Measurements from ENCODE around the gene USB1. TPM values are rescaled to one million over a fixed set of nuclear protein-coding genes. Genes with fewer than 3 reads are reported as not detected.

USB1 gene
- total and polyA plus RNA-seq, 11 donors: 20.3 to 61.9 (median 34.4) TPM

DNA sequence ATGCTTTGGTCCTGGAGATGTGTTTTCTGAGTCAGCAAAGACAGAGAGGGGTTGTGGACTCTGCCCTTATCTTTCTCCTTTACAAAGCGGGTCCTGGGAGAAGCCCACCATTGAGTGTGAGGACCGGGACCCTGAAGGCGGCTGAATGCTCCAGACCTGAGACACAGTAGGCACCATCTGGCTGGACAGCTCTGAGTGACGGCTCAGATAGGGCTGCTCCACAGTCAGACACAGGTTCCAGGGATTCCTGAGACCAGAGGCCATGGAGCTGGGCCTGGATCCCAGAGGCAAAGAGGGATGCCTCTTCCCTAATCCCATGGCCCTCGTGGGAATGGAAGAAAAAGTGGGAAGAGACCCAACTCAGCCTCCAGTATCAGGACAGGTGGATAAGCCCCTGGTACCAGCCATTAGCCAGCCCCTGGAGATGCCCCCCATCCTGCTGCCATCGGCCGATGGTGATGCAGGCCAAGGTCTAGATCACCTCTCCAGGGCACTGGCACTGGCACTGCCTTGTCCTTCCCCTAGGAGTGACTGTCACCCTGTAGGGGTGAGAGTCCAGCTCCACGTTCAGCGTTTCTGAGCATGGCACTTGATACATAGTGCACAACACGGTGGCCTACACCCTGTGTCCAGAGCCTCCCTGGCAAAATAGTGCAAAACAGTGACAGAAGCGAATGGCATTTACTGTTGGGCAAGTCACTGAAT lies 29.1 kb downstream of the USB1 start:
- WGBS, 4 donors: 37 to 56% (median 51%) methylated on average over 9 to 11 of the region's 11 CpGs
- Histone ChIP-seq H3K4me3 (no peak overlapping the region), H3K27ac (peak overlapping the region in 9 of 12 donors; percentile 17 to 99 (median 96)), H3K4me1 (peaks cover 22 to 94% (median 80%) of the 10 kb centered on the region in 12 donors), H3K36me3 (no peaks in the 10 kb centered on the region), H3K27me3 (peaks cover 0 to 21% (median 0%) of the 10 kb centered on the region in 9 donors), H3K9me3 (no peaks in the 10 kb centered on the region)
- intact Hi-C loops (cut with DNase I): loop anchor here in 1 of 10 donors (5.0 kb wide), 1 partner anchor 52 kb away; no protein-coding TSS in a partner anchor
- ATAC-seq (no peak), DNase-seq (peak in 1 of 5 donors; percentile 63)
- TF ChIP-seq, protein P1, sequence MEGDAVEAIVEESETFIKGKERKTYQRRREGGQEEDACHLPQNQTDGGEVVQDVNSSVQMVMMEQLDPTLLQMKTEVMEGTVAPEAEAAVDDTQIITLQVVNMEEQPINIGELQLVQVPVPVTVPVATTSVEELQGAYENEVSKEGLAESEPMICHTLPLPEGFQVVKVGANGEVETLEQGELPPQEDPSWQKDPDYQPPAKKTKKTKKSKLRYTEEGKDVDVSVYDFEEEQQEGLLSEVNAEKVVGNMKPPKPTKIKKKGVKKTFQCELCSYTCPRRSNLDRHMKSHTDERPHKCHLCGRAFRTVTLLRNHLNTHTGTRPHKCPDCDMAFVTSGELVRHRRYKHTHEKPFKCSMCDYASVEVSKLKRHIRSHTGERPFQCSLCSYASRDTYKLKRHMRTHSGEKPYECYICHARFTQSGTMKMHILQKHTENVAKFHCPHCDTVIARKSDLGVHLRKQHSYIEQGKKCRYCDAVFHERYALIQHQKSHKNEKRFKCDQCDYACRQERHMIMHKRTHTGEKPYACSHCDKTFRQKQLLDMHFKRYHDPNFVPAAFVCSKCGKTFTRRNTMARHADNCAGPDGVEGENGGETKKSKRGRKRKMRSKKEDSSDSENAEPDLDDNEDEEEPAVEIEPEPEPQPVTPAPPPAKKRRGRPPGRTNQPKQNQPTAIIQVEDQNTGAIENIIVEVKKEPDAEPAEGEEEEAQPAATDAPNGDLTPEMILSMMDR (IDR thresholded peaks at IDR 0.05): no peak
- no peak for TF ChIP-seq POLR2A (IDR thresholded peaks at IDR 0.05)

DNA sequence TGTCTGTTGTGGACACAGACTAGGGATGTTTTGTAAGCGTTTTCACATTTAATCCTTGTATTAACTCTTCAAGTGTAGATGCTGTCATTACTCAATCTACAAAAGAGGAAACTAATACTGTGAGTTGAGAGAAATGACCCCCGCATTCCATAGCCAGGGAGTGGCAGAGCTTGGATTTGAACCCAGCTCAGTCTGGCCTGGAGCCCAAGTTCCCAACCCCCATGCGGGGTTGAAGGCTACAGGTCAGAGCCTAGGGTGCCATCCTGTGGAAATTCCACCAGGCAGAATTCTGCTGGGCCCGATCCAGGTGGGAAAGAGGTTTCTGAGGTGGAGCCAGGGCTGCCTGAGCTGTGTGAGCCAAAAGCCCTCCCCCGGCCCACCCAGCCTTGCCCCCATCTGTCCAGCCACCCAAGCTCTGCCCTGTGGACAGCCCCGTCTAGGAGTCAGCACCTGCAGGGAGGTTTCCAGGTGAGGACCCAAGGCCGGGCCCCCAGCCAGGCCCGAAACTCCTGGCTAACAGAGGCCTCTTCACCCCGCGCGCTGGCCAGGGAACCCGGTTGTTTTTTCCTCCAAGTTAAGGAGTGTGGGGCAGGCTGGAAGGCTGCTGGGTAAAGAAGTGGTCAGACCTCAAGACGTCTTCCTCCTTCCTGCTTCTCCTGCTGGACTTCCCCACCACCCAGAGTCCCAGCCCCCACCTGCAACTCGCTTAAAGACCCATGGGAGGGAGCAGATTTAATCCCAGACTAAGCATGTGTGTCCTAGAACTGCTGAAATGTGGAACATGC lies 30.0 kb downstream of the USB1 start:
- intact Hi-C loops (cut with DNase I): loop anchor here in 1 of 10 donors (5.0 kb wide), 1 partner anchor 51 kb away; no protein-coding TSS in a partner anchor
- H3K36me3 ChIP-seq: no peaks in the 10 kb centered on the region
- H3K4me1 ChIP-seq: peaks cover 23 to 100% (median 84%) of the 10 kb centered on the region in 12 donors
- no peak overlapping the region for H3K4me3 ChIP-seq
- ATAC-seq: no peak
- H3K9me3 ChIP-seq: no peaks in the 10 kb centered on the region
- peaks cover 0 to 19% (median 0%) of the 10 kb centered on the region in 9 donors for H3K27me3 ChIP-seq
- DNase-seq: peak in 2 of 5 donors; percentile 25 to 42
- TF ChIP-seq POLR2A (IDR thresholded peaks at IDR 0.05): no peak
- TF ChIP-seq, protein P1 (IDR thresholded peaks at IDR 0.05): no peak
- H3K27ac ChIP-seq: peak overlapping the region in 11 of 12 donors; percentile 25 to 99 (median 93)
- 25 to 52% (median 37%) methylated on average over 6 to 14 of the region's 14 CpGs for WGBS, 4 donors

DNA sequence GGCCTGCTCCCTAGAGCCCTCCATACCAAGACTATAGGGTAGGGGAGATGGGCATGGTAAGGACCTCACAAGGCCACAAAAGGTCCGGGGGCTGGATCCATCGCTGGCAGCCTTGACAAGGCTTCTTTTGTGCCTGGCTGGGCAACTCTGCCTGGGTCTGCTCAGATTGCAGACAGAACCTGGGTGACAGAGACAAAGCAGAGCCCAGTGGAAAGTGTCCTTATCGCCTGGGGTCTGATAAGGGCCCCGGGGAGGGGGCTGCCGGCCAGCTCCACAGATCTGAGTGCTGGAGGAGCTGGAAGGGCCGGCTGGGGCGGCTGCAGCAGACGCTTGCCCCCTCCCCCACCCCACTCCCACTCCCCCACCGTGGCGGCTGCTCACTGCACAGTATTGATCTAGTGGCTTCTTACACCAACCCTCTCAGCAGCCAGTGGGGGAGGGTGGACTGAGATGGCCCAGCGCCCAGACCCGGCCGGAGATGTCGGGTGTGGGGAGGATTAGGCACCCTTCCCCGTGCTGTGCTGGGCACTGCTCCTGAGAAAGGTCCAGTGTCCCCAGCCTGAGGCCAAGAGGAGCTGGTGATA lies 31.6 kb downstream of the USB1 start:
- H3K27ac ChIP-seq: peak overlapping the region in 11 of 12 donors; percentile 3 to 99 (median 86)
- peaks cover 0 to 7% (median 0%) of the 10 kb centered on the region in 9 donors for H3K36me3 ChIP-seq
- peaks cover 0 to 3% (median 0%) of the 10 kb centered on the region in 9 donors for H3K27me3 ChIP-seq
- DNase-seq (peak; percentile 78 to 87 (median 86)), ATAC-seq (peak; percentile 82 to 86 (median 84))
- 9 to 32% (median 17%) methylated on average over 6 to 15 of the region's 15 CpGs for WGBS, 4 donors
- intact Hi-C loops (cut with DNase I): loop anchor here in 1 of 10 donors (5.0 kb wide), 1 partner anchor 49 kb away; no protein-coding TSS in a partner anchor
- TF ChIP-seq, protein P1 (IDR thresholded peaks at IDR 0.05): no peak
- TF ChIP-seq POLR2A (IDR thresholded peaks at IDR 0.05): no peak
- H3K4me3 ChIP-seq: peak overlapping the region in 1 of 12 donors; percentile 12
- H3K9me3 ChIP-seq: no peaks in the 10 kb centered on the region
- H3K4me1 ChIP-seq: peaks cover 23 to 96% (median 86%) of the 10 kb centered on the region in 12 donors

All from heart left ventricle (tissue), 16 donors.